IMR-90 (cell line): ENCODE measurements around the gene ALB. TPM values are rescaled to one million over a fixed set of nuclear protein-coding genes. Genes with fewer than 3 reads are reported as not detected.

Experiments used
- ATAC-seq: fragments of 200-7000 bp; cut with Tn5 transposase; 2 replicates; pipeline ENCODE4 v1.9.1; 2020; ENCODE audit warnings: low read depth, mild to moderate bottlenecking, moderate library complexity
- BruUV-seq: library from RNA; stranded (reverse); fragments of 400-500 nt; replicated peaks from 2 replicates; lab custom pipeline; 2021; lab: Mats Ljungman, UMichigan
- CTCF ChIA-PET: fragments of 300-600 bp; formaldehyde crosslinking; extraction: SDS; loops from one replicate; lab custom pipeline; 2021; ENCODE audit warnings: antibody characterized with exemption; lab: Yijun Ruan, JAX
- POLR2A ChIA-PET: fragments of 300-600 bp; sonication (Branson Sonifier 250); formaldehyde crosslinking; loops from one replicate; lab custom pipeline; 2022; ENCODE audit warnings: antibody characterized with exemption; ENCODE audit not compliant: unreplicated experiment; lab: Charles Lee
- DNase-seq: peaks from one replicate; pipeline ENCODE4 v3.0.0; 2013
- H2AFZ ChIP-seq: replicated peaks from 2 replicates; pipeline ENCODE3; 2013; ENCODE audit warnings: low read length, mild to moderate bottlenecking; ENCODE audit not compliant: poor library complexity
- H2AK5ac ChIP-seq: 2 replicates; pipeline ENCODE4 v1.6.1; 2013; ENCODE audit warnings: low read depth, low read length, inconsistent platforms
- H2AK9ac ChIP-seq: replicated peaks from 2 replicates; pipeline ENCODE3; 2013; ENCODE audit warnings: mild to moderate bottlenecking, low read depth, low read length, moderate library complexity; ENCODE audit not compliant: poor library complexity
- H2BK120ac ChIP-seq: 2 replicates; pipeline ENCODE4 v1.6.1; 2013; ENCODE audit warnings: low read depth, low read length, inconsistent platforms
- H2BK15ac ChIP-seq: 3 replicates; pipeline ENCODE4 v1.6.1; 2013; ENCODE audit warnings: low read depth, low read length, inconsistent platforms
- H2BK20ac ChIP-seq: 2 replicates; pipeline ENCODE4 v1.6.1; 2013; ENCODE audit warnings: low read depth, mild to moderate bottlenecking, inconsistent platforms, low read length, moderate library complexity
- H2BK5ac ChIP-seq: 2 replicates; pipeline ENCODE4 v1.6.1; 2013; ENCODE audit warnings: mild to moderate bottlenecking, low read depth, low read length, inconsistent platforms; ENCODE audit not compliant: poor library complexity, severe bottlenecking
- H3K14ac ChIP-seq: replicated peaks from 2 replicates; pipeline ENCODE4 v1.6.1; 2013; ENCODE audit warnings: low read depth, low read length, inconsistent platforms
- H3K18ac ChIP-seq: 2 replicates; pipeline ENCODE4 v1.6.1; 2013; ENCODE audit warnings: low read depth, low read length, control low read depth
- H3K23ac ChIP-seq: 2 replicates; pipeline ENCODE4 v1.6.1; 2013; ENCODE audit warnings: low read depth, low read length, inconsistent platforms
- H3K27ac ChIP-seq: 2 replicates; pipeline ENCODE4 v1.5.1; 2013; ENCODE audit warnings: mild to moderate bottlenecking, control low read depth, low read length; ENCODE audit not compliant: insufficient read depth
- H3K27me3 ChIP-seq: 2 replicates; pipeline ENCODE4 v1.6.1; 2013; ENCODE audit warnings: low read length; ENCODE audit not compliant: control insufficient read depth, insufficient read depth
- H3K36me3 ChIP-seq: 2 replicates; pipeline ENCODE4 v1.6.1; 2013; ENCODE audit warnings: low read length, mixed read lengths; ENCODE audit not compliant: control insufficient read depth, insufficient read depth
- H3K4ac ChIP-seq: 2 replicates; pipeline ENCODE4 v1.6.1; 2013; ENCODE audit warnings: low read depth, low read length, inconsistent platforms
- H3K4me1 ChIP-seq: 2 replicates; pipeline ENCODE4 v1.6.1; 2013; ENCODE audit warnings: low read length, mixed read lengths; ENCODE audit not compliant: control insufficient read depth, insufficient read depth
- H3K4me2 ChIP-seq: 2 replicates; pipeline ENCODE4 v1.6.1; 2013; ENCODE audit warnings: low read depth, mild to moderate bottlenecking, control low read depth, low read length, moderate library complexity
- H3K4me3 ChIP-seq: 2 replicates; pipeline ENCODE4 v1.5.1; 2013; ENCODE audit warnings: low read depth, mild to moderate bottlenecking, control low read depth, low read length, moderate library complexity; ENCODE audit not compliant: insufficient read depth
- H3K56ac ChIP-seq: 2 replicates; pipeline ENCODE4 v1.6.1; 2013; ENCODE audit warnings: low read length, inconsistent platforms; ENCODE audit not compliant: insufficient read depth; ENCODE audit errors: extremely low read depth
- H3K79me1 ChIP-seq, 2 experiments: 2 replicates each; pipeline ENCODE4 v1.6.1; 2013; ENCODE audit warnings: low read length in 2 of 2, inconsistent platforms in 1 of 2, low read depth in 1 of 2
- H3K9ac ChIP-seq: 2 replicates; pipeline ENCODE4 v1.6.1; 2013; ENCODE audit warnings: low read depth, low read length, control low read depth
- H3K9me1 ChIP-seq: 2 replicates; pipeline ENCODE4 v1.6.1; 2013; ENCODE audit warnings: low read length, inconsistent platforms; ENCODE audit not compliant: insufficient read depth
- H3K9me3 ChIP-seq: 2 replicates; pipeline ENCODE4 v1.6.1; 2013; ENCODE audit warnings: low read length; ENCODE audit not compliant: control insufficient read depth, insufficient read depth
- H4K20me1 ChIP-seq: 2 replicates; pipeline ENCODE4 v1.6.1; 2013; ENCODE audit warnings: low read length, inconsistent platforms; ENCODE audit not compliant: insufficient read depth
- H4K5ac ChIP-seq: 2 replicates; pipeline ENCODE4 v1.6.1; 2013; ENCODE audit warnings: mild to moderate bottlenecking, low read depth, low read length, control low read depth
- H4K8ac ChIP-seq, 2 experiments: 2 replicates each; pipeline ENCODE4 v1.6.1; 2013; ENCODE audit warnings: low read depth in 2 of 2, low read length in 2 of 2, control low read depth in 1 of 2, inconsistent platforms in 1 of 2
- H4K91ac ChIP-seq: 2 replicates; pipeline ENCODE4 v1.6.1; 2013; ENCODE audit warnings: low read depth, low read length, inconsistent platforms; ENCODE audit not compliant: insufficient read depth
- BHLHE40 ChIP-seq: fragments of 150-350 bp; IDR thresholded peaks from 2 replicates; pipeline ENCODE4 v1.6.1; 2016; ENCODE audit warnings: mild to moderate bottlenecking, low read depth, low read length
- CHD1 ChIP-seq: IDR thresholded peaks from 2 replicates; pipeline ENCODE4 v1.6.1; 2012; ENCODE audit warnings: low read depth, low read length, improper control_type of control experiment
- FOS ChIP-seq: fragments of 150-350 bp; IDR thresholded peaks from 2 replicates; pipeline ENCODE4 v1.6.1; 2016; ENCODE audit warnings: low read depth, low read length
- MAZ ChIP-seq: IDR thresholded peaks from 2 replicates; pipeline ENCODE4 v1.6.1; 2012; ENCODE audit warnings: low read depth, mild to moderate bottlenecking, low read length, improper control_type of control experiment, moderate library complexity, borderline replicate concordance
- POLR2A ChIP-seq: IDR thresholded peaks from 2 replicates; pipeline ENCODE4 v1.6.1; 2012; ENCODE audit warnings: mild to moderate bottlenecking, low read depth, low read length
- SMC3 ChIP-seq: fragments of 150-350 bp; IDR thresholded peaks from 2 replicates; pipeline ENCODE4 v1.6.1; 2016; ENCODE audit warnings: low read depth, mild to moderate bottlenecking, antibody characterized with exemption, low read length, moderate library complexity
- WGBS, 2 experiments: methylation state at CpG; one replicate each; pipeline versions ENCODE4 v1.1.5 to v1.1.7; 2013; ENCODE audit warnings: missing lambda C conversion rate in 2 of 2; ENCODE audit not compliant: insufficient read length in 1 of 2; ENCODE audit errors: extremely low coverage in 2 of 2; 5-methylcytosine and 5-hydroxymethylcytosine counted together
- dilution Hi-C: fragments of 300-500 bp; cut with HindIII; formaldehyde crosslinking; loops from one replicate; pipeline ENCODE4 v1.14.3; 2018; ENCODE audit warnings: low sequenced_read_pairs; ENCODE audit not compliant: unreplicated experiment
- in situ Hi-C: fragments of 300-500 bp; cut with MboI; formaldehyde crosslinking; loops from 3 replicates; pipeline ENCODE4 v1.14.3; 2019; ENCODE audit warnings: low sequenced_read_pairs, inconsistent platforms, mixed read lengths
- intact Hi-C: fragments of 100-400 bp; cut with micrococcal nuclease; formaldehyde crosslinking; loops from 2 replicates; pipeline ENCODE4 v1.10.0; 2022
- polyA plus RNA-seq, 3 experiments: library from polyadenylated mRNA; depleted of rRNA; stranded (reverse); fragments of >200 nt; gene quantifications; 2 replicates each; pipeline ENCODE4 v1.2.3, GENCODE V29; 2012; ENCODE audit warnings: low replicate concordance in 1 of 3
- total RNA-seq: library from RNA; depleted of rRNA; stranded (reverse); fragments of >200 nt; gene quantifications from 2 replicates; pipeline ENCODE4 v1.2.3, GENCODE V29; 2012

ALB gene
- total and polyA plus RNA-seq, 2 of the 4 experiments (the other 2 are of a cell fraction), result not detected

GRCh38 chr4:73442275-73442674 lies 38.2 kb downstream of the ALB start:
- Histone ChIP-seq H4K91ac (no peak overlapping the region), H2AK5ac (no peak overlapping the region), H3K23ac (no peak overlapping the region), H4K20me1 (no peaks in the 10 kb centered on the region), H3K79me1 (no peaks in the 10 kb centered on the region), H3K14ac (no peak overlapping the region), H3K4me3 (no peak overlapping the region), H3K4ac (no peak overlapping the region), H3K18ac (no peak overlapping the region), H3K56ac (no peak overlapping the region), H3K4me1 (no peaks in the 10 kb centered on the region), H3K36me3 (no peaks in the 10 kb centered on the region), H4K8ac (no peak overlapping the region), H2AFZ (no peak overlapping the region), H4K5ac (no peak overlapping the region), H2BK20ac (no peak overlapping the region), H3K9me1 (no peaks in the 10 kb centered on the region), H2BK5ac (no peak overlapping the region), H3K27ac (no peak overlapping the region), H3K27me3 (peaks cover 2% of the 10 kb centered on the region; the same call in 1 of the 2 replicates), H2AK9ac (no peak overlapping the region), H2BK120ac (no peak overlapping the region), H3K9ac (no peak overlapping the region), H2BK15ac (no peak overlapping the region), H3K9me3 (no peaks in the 10 kb centered on the region), H3K4me2 (no peak overlapping the region; the same call in 1 of the 2 replicates)
- no CpG with 5 or more reads among the region's 5 CpGs for WGBS, 2 experiments
- BruUV-seq, result no TSS peak
- dilution Hi-C loops (no loop called here), intact Hi-C loops (loop anchor here (10.0 kb wide), 1 partner anchor 213 kb away; no protein-coding TSS in a partner anchor), in situ Hi-C loops (no loop called here)
- ChIA-PET POLR2A (no interaction called here), CTCF (no interaction called here)
- TF ChIP-seq POLR2A, result no peak
- no peak for TF ChIP-seq FOS
- TF ChIP-seq BHLHE40, result peak; percentile 34; the same call in 1 of the 2 replicates
- no peak for TF ChIP-seq CHD1
- TF ChIP-seq SMC3, result no peak
- no peak for TF ChIP-seq MAZ
- ATAC-seq, result no peak; the same call in 1 of the 2 replicates
- no peak for DNase-seq
